DOHH2 (cell line): ENCODE results near the gene FUS.

Experiments used
- H3F3A ChIP-seq: fragments of 200-600 bp; sonication (generic), shearing (Covaris generic); 2 replicates; pipeline ENCODE4 v1.6.0; 2016; ENCODE audit warnings: antibody characterized with exemption, mild to moderate bottlenecking; ENCODE audit not compliant: control insufficient read depth, insufficient read depth
- H3K27ac ChIP-seq: fragments of 200-600 bp; sonication (generic); 2 replicates; pipeline ENCODE4 v1.5.1; 2014; ENCODE audit warnings: low read depth, mild to moderate bottlenecking, low read length, moderate library complexity
- H3K27me3 ChIP-seq: fragments of 200-600 bp; sonication (generic); 2 replicates; pipeline ENCODE4 v1.6.1; 2014; ENCODE audit warnings: mild to moderate bottlenecking, low read length, mixed read lengths; ENCODE audit not compliant: control insufficient read depth
- H3K36me3 ChIP-seq: fragments of 200-600 bp; sonication (generic); 2 replicates; pipeline ENCODE4 v1.6.1; 2014; ENCODE audit warnings: mild to moderate bottlenecking, low read length, moderate library complexity, mixed read lengths; ENCODE audit not compliant: control insufficient read depth
- H3K4me1 ChIP-seq: fragments of 200-600 bp; sonication (generic); 2 replicates; pipeline ENCODE4 v1.6.1; 2014; ENCODE audit warnings: mild to moderate bottlenecking, low read length, mixed read lengths; ENCODE audit not compliant: control insufficient read depth
- H3K4me2 ChIP-seq: fragments of 200-600 bp; sonication (generic); 2 replicates; pipeline ENCODE4 v1.6.0; 2014; ENCODE audit warnings: mild to moderate bottlenecking, low read length, moderate library complexity
- H3K4me3 ChIP-seq: fragments of 200-600 bp; sonication (generic); 2 replicates; pipeline ENCODE4 v1.5.1; 2014; ENCODE audit warnings: mild to moderate bottlenecking, low read length, mixed read lengths
- H3K79me2 ChIP-seq: fragments of 200-600 bp; sonication (generic); 2 replicates; pipeline ENCODE4 v1.6.1; 2014; ENCODE audit warnings: mild to moderate bottlenecking, low read length, mixed read lengths; ENCODE audit not compliant: control insufficient read depth
- H3K9me2 ChIP-seq: fragments of 200-600 bp; sonication (generic); replicated peaks from 2 replicates; pipeline ENCODE4 v1.6.1; 2014; ENCODE audit warnings: mild to moderate bottlenecking, low read length, mixed read lengths; ENCODE audit not compliant: control insufficient read depth
- H3K9me3 ChIP-seq: fragments of 200-600 bp; sonication (generic); 2 replicates; pipeline ENCODE4 v1.6.1; 2014; ENCODE audit warnings: antibody characterized with exemption, low read length, mixed read lengths; ENCODE audit not compliant: control insufficient read depth, insufficient read depth
- H4K20me1 ChIP-seq: fragments of 200-600 bp; sonication (generic); 2 replicates; pipeline ENCODE4 v1.6.0; 2014; ENCODE audit warnings: low read depth, mild to moderate bottlenecking, antibody characterized with exemption, low read length, moderate library complexity; ENCODE audit not compliant: control insufficient read depth, insufficient read depth
- CTCF ChIP-seq: fragments of 200-600 bp; sonication (generic); IDR thresholded peaks from one replicate; pipeline ENCODE4 v1.5.1; 2014; ENCODE audit warnings: antibody characterized with exemption, mild to moderate bottlenecking, low read depth, low read length; ENCODE audit not compliant: poor library complexity, severe bottlenecking
- EZH2phosphoT487 ChIP-seq: fragments of 200-600 bp; sonication (generic); IDR thresholded peaks from 2 replicates; pipeline ENCODE4 v1.6.1; 2017; ENCODE audit warnings: borderline replicate concordance, mild to moderate bottlenecking, antibody characterized with exemption, low read length, moderate library complexity, mixed read lengths

The FUS gene

GRCh38 chr16:31177136-31177535 is 2.8 kb upstream of the FUS start:
- peaks cover 35% of the 10 kb centered on the region for H3K4me1 ChIP-seq
- peaks cover 20% of the 10 kb centered on the region for H3F3A ChIP-seq
- no peaks in the 10 kb centered on the region for H3K27me3 ChIP-seq
- H4K20me1 ChIP-seq = peaks cover 15% of the 10 kb centered on the region
- H3K27ac ChIP-seq = no peak overlapping the region
- peaks cover 35% of the 10 kb centered on the region for H3K79me2 ChIP-seq
- H3K9me2 ChIP-seq = no peaks in the 10 kb centered on the region
- H3K9me3 ChIP-seq = no peaks in the 10 kb centered on the region
- peak overlapping the region; percentile 33 for H3K4me2 ChIP-seq
- H3K4me3 ChIP-seq = no peak overlapping the region
- no peak for TF ChIP-seq CTCF
- no peak for TF ChIP-seq EZH2phosphoT487
- peaks cover 25% of the 10 kb centered on the region for H3K36me3 ChIP-seq

- H4K20me1 ChIP-seq = peaks cover 36% of the 10 kb centered on the region
- H3K9me2 ChIP-seq = no peaks in the 10 kb centered on the region
- peak overlapping the region; percentile 89 for H3K27ac ChIP-seq
- peaks cover 57% of the 10 kb centered on the region for H3K79me2 ChIP-seq
- H3K4me1 ChIP-seq = peaks cover 44% of the 10 kb centered on the region
- peak overlapping the region; percentile 98 for H3K4me3 ChIP-seq
- H3F3A ChIP-seq = peaks cover 37% of the 10 kb centered on the region
- TF ChIP-seq EZH2phosphoT487 (no peak), CTCF (no peak)
- no peaks in the 10 kb centered on the region for H3K27me3 ChIP-seq
- H3K36me3 ChIP-seq = peaks cover 46% of the 10 kb centered on the region
- H3K4me2 ChIP-seq = peak overlapping the region; percentile 99
- H3K9me3 ChIP-seq = no peaks in the 10 kb centered on the region
Observed at GRCh38 chr16:31179219-31179746, 656 bp upstream of the FUS start.

- peak overlapping the region; percentile 89 for H3K27ac ChIP-seq
- peaks cover 66% of the 10 kb centered on the region for H3K36me3 ChIP-seq
- no peaks in the 10 kb centered on the region for H3K27me3 ChIP-seq
- peaks cover 44% of the 10 kb centered on the region for H3K4me1 ChIP-seq
- peaks cover 46% of the 10 kb centered on the region for H3F3A ChIP-seq
- H3K9me2 ChIP-seq = no peaks in the 10 kb centered on the region
- H3K4me2 ChIP-seq = peak overlapping the region; percentile 99
- H4K20me1 ChIP-seq = peaks cover 52% of the 10 kb centered on the region
- peaks cover 77% of the 10 kb centered on the region for H3K79me2 ChIP-seq
- H3K9me3 ChIP-seq = no peaks in the 10 kb centered on the region
- no peak for TF ChIP-seq EZH2phosphoT487
- TF ChIP-seq CTCF = no peak
- peak overlapping the region; percentile 98 for H3K4me3 ChIP-seq
Observed at GRCh38 chr16:31181102-31181830, 1.3 kb downstream of the FUS start.
